H1 (cell line): ENCODE measurements around the gene RILPL1. TPM values are rescaled to one million over a fixed set of nuclear protein-coding genes. Genes with fewer than 3 reads are reported as not detected.

ENCODE experiments used
- CBX5 ChIP-seq: fragments of 300-800, 300-1000 bp; sonication (generic); IDR thresholded peaks from 2 replicates; pipeline ENCODE4 v1.7.1; 2016; ENCODE audit warnings: antibody characterized with exemption, low read length, low read depth
- polyA plus RNA-seq, 7 experiments: library from polyadenylated mRNA; depleted of rRNA in 3 of 7; stranded (reverse) in 5 of 7; unstranded in 2 of 7; fragments of >200 nt in 5 of 7; fragments of 200-250 nt in 2 of 7; gene quantifications; 1 replicate in 5 of 7; 2 replicates in 1 of 7; 4 replicates in 1 of 7; pipeline versions ENCODE4 v1.2.1 to v1.2.3, GENCODE V29; 2011 to 2013; ENCODE audit warnings: missing spikeins in 2 of 7, mixed read lengths in 2 of 7
- total RNA-seq: library from RNA; stranded (reverse); fragmentation: NEBNext Ultra II Directional; extraction: Animal tissue kit (Norgen Biotek cat#: 25700); gene quantifications from 2 replicates; pipeline ENCODE4 v1.2.1, GENCODE V29; 2021

Gene RILPL1
- total and polyA plus RNA-seq, 2 of the 8 experiments (the other 6 are each of a cell fraction or from before 2014, with no cell fraction given) = 6.7 to 9.4 TPM

GRCh38 chr12:123436017-123436964, 97.2 kb downstream of the RILPL1 start, which contains the start of gene RILPL2 (continued):
- TF ChIP-seq CBX5 = no peak
